ENCODE results near the gene ANKH. TPM values are rescaled to one million over a fixed set of nuclear protein-coding genes. Genes with fewer than 3 reads are reported as not detected.

The ANKH gene
- total RNA-seq, 6 donors from 2014 or later, result 17.2 to 66.7 (median 24.5) TPM

GRCh38 chr5:14816374-14816998 lies 55.1 kb downstream of the ANKH start:
- 79 to 83% methylated on average over 11 of the region's 11 CpGs for WGBS, 2 donors
- H3K4me3 ChIP-seq, result no peak overlapping the region
- ATAC-seq (ENCODE audit: low FRiP score in 2 of 2) (no peak), DNase-seq (no peak)
- no peaks in the 10 kb centered on the region for H3K27me3 ChIP-seq
- H3K4me1 ChIP-seq, result no peaks in the 10 kb centered on the region
- no peak for TF ChIP-seq CTCF (IDR thresholded peaks at IDR 0.05)
- TF ChIP-seq EP300 (IDR thresholded peaks at IDR 0.05), result no peak
- H3K27ac ChIP-seq, result no peak overlapping the region
- H3K36me3 ChIP-seq, result no peaks in the 10 kb centered on the region
- H3K9me3 ChIP-seq, result no peaks in the 10 kb centered on the region

- no peak for DNase-seq
- no peak for TF ChIP-seq POLR2AphosphoS5 (IDR thresholded peaks at IDR 0.05)
- TF ChIP-seq POLR2A (IDR thresholded peaks at IDR 0.05), result no peak
- no peak for TF ChIP-seq EP300 (IDR thresholded peaks at IDR 0.05)
- no peak for TF ChIP-seq CTCF (IDR thresholded peaks at IDR 0.05)
- H3K27me3 ChIP-seq, result no peaks in the 10 kb centered on the region
- WGBS, 2 donors, result 73 to 89% methylated on average over 3 of the region's 3 CpGs
- H3K36me3 ChIP-seq, result no peaks in the 10 kb centered on the region
- no peak overlapping the region for H3K4me3 ChIP-seq
- no peak for ATAC-seq (ENCODE audit: low FRiP score in 2 of 2)
- peaks cover 5 to 13% (median 11%) of the 10 kb centered on the region in 4 donors for H3K4me1 ChIP-seq
- no peaks in the 10 kb centered on the region for H3K9me3 ChIP-seq
- no peak overlapping the region for H3K27ac ChIP-seq
These were observed 57.8 kb downstream of the ANKH start for GRCh38 chr5:14813747-14814146.

- ATAC-seq (ENCODE audit: low FRiP score in 2 of 2), result no peak
- WGBS, 2 donors, result 86 to 90% methylated on average over 5 of the region's 5 CpGs
- TF ChIP-seq CTCF (IDR thresholded peaks at IDR 0.05) (no peak), POLR2A (IDR thresholded peaks at IDR 0.05) (no peak), POLR2AphosphoS5 (IDR thresholded peaks at IDR 0.05) (no peak)
These were observed 59.4 kb downstream of the ANKH start for GRCh38 chr5:14812166-14812565.

GRCh38 chr5:14810928-14811572 lies 60.5 kb downstream of the ANKH start:
- 92 to 96% methylated on average over 12 of the region's 12 CpGs for WGBS, 2 donors
- no peaks in the 10 kb centered on the region for H3K36me3 ChIP-seq
- H3K27ac ChIP-seq, result no peak overlapping the region
- H3K9me3 ChIP-seq, result no peaks in the 10 kb centered on the region
- no peak for DNase-seq
- H3K27me3 ChIP-seq, result no peaks in the 10 kb centered on the region
- no peak for ATAC-seq (ENCODE audit: low FRiP score in 2 of 2)
- H3K4me1 ChIP-seq, result peaks cover 5 to 13% (median 11%) of the 10 kb centered on the region in 4 donors
- no peak for TF ChIP-seq CTCF (IDR thresholded peaks at IDR 0.05)
- TF ChIP-seq EP300 (IDR thresholded peaks at IDR 0.05), result no peak
- TF ChIP-seq POLR2A (IDR thresholded peaks at IDR 0.05), result no peak
- TF ChIP-seq POLR2AphosphoS5 (IDR thresholded peaks at IDR 0.05), result no peak
- H3K4me3 ChIP-seq, result no peak overlapping the region

More at GRCh38 chr5:14812166-14812565, 59.4 kb downstream of the ANKH start:
- Histone ChIP-seq H3K9me3 (no peaks in the 10 kb centered on the region), H3K36me3 (no peaks in the 10 kb centered on the region), H3K27me3 (no peaks in the 10 kb centered on the region), H3K27ac (no peak overlapping the region), H3K4me3 (no peak overlapping the region), H3K4me1 (peaks cover 5 to 13% (median 11%) of the 10 kb centered on the region in 4 donors)
- no peak for DNase-seq

GRCh38 chr5:14810282-14810681 lies 61.3 kb downstream of the ANKH start:
- DNase-seq (no peak), ATAC-seq (ENCODE audit: low FRiP score in 2 of 2) (no peak)
- TF ChIP-seq CTCF (IDR thresholded peaks at IDR 0.05) (no peak), EP300 (IDR thresholded peaks at IDR 0.05) (no peak), POLR2A (IDR thresholded peaks at IDR 0.05) (no peak), POLR2AphosphoS5 (IDR thresholded peaks at IDR 0.05) (no peak)

More at GRCh38 chr5:14810282-14810681, 61.3 kb downstream of the ANKH start:
- Histone ChIP-seq H3K27me3 (no peaks in the 10 kb centered on the region), H3K4me3 (no peak overlapping the region), H3K9me3 (no peaks in the 10 kb centered on the region), H3K36me3 (no peaks in the 10 kb centered on the region), H3K27ac (peak overlapping the region; percentile 36 to 72 (median 54)), H3K4me1 (peaks cover 5 to 13% (median 11%) of the 10 kb centered on the region in 4 donors)
- 88 to 91% methylated on average over 6 of the region's 6 CpGs for WGBS, 2 donors
